T-helper 9 cell (primary cell): ENCODE measurements around the gene NCAM1.

Source experiments
- DNase-seq: peaks from one replicate; pipeline ENCODE4 v3.0.0-alpha.2; 2020

The NCAM1 gene

DNA sequence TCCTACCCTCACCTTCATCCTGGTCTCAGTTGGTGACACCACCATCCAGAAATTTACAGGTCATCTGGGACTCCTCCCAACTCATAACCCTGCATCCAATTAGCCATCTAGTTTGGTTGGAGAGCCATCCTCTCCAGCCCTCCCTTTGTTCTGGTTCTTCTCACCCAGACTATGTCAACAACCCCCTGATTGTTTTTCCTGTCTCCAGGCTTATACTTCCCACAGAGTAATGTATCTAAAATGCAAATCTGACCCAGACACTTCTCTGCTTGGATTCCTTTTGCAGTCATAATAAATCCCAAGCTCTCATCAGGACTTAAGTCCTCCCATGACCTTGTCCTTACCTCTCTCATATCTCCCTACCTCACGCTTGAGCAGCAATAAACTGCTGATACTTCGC lies 356.1 kb downstream of the NCAM1 start:
- DNase-seq = no peak

DNA sequence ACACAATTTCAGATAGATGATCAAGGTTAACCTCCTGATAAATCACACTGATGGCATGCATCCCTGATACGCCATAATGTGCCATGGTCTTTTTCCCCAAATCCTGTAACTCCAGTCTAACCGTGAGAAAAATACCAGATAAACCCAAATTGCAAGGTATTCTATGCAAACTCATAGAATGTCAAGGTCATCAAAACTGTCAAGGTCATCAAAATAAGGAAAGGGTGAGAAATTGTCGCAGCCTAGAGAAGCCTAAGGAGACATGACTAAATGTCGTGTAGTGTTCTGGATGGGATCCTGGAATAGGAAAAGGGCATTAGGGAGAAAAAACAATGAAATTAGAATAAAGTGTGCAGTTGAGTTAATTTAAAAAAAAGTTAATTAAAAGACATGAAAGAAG lies 357.9 kb downstream of the NCAM1 start:
- DNase-seq = no peak

DNA sequence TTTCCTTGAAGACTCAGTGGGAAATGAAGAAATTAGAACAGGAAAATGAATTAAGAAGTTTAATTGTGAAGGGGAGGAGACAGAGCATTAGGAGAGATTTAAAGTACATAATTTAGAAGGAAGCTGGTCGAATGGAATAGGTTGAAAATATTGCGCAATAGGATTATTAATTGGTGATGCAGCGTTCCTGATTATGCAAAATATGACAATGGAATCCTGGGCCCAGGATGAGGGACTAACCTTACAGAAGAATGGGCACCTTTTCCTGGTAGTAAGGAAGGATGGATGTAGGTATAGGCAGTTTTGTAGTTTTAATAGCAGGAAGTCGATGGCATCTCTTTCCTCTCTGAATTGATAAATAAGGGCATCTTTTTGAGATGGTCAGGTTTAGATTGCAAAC lies 360.9 kb downstream of the NCAM1 start:
- DNase-seq = no peak

GRCh38 chr11:113324250-113324649 lies 363.0 kb downstream of the NCAM1 start:
- DNase-seq = no peak
